Activated CD8-positive, alpha-beta T cell treated with anti-CD3 and anti-CD28 coated beads for 36 hours (primary cell): ENCODE measurements around the gene FGF5. TPM values are rescaled to one million over a fixed set of nuclear protein-coding genes. Genes with fewer than 3 reads are reported as not detected.
A peak's percentile ranks its signal among the peaks of the same experiment; 100 is the strongest.

ENCODE experiments used
- ATAC-seq: fragments of 200-7000 bp; cut with Tn5 transposase; one replicate; pipeline ENCODE4 v1.10.0; 2021; ENCODE audit warnings: mild to moderate bottlenecking, moderate library complexity
- CTCF ChIA-PET: fragments of 350-600 bp; sonication (Branson Sonifier 250); formaldehyde crosslinking; loops from one replicate; lab custom pipeline; 2021; ENCODE audit warnings: antibody characterized with exemption; lab: Charles Lee
- POLR2A ChIA-PET: fragments of 350-600 bp; sonication (Branson Sonifier 250); formaldehyde crosslinking; loops from one replicate; lab custom pipeline; 2021; ENCODE audit warnings: antibody characterized with exemption; lab: Charles Lee
- DNase-seq: peaks from one replicate; pipeline ENCODE4 v3.0.0-alpha.2; 2020
- H3K27ac Mint-ChIP-seq: one replicate; pipeline ENCODE4 v1.8.0; 2021; ENCODE audit warnings: mild to moderate bottlenecking, mixed read lengths
- H3K27me3 Mint-ChIP-seq: one replicate; pipeline ENCODE4 v1.8.0; 2021; ENCODE audit warnings: mixed read lengths
- H3K36me3 Mint-ChIP-seq: one replicate; pipeline ENCODE4 v1.8.0; 2021; ENCODE audit warnings: low read depth, mixed read lengths
- H3K4me1 Mint-ChIP-seq: one replicate; pipeline ENCODE4 v1.8.0; 2021; ENCODE audit warnings: low read depth, mixed read lengths
- H3K4me3 Mint-ChIP-seq: one replicate; pipeline ENCODE4 v1.8.0; 2021; ENCODE audit warnings: mild to moderate bottlenecking, moderate library complexity, mixed read lengths
- H3K9me3 Mint-ChIP-seq: one replicate; pipeline ENCODE4 v1.8.0; 2021; ENCODE audit warnings: mixed read lengths
- intact Hi-C: fragments of 100-400 bp; cut with micrococcal nuclease; formaldehyde crosslinking; loops from one replicate; pipeline ENCODE4 v1.10.0; 2022
- total RNA-seq, 2 experiments: library from RNA; stranded (reverse); gene quantifications; one replicate each; pipeline ENCODE4 v1.2.3, GENCODE V29; 2021
- TF ChIP-seq, protein P1 (sequence below): fragments of 200-600 bp; IDR thresholded peaks from one replicate; pipeline ENCODE4 v1.8.0; 2022; ENCODE audit warnings: antibody characterized with exemption, mild to moderate bottlenecking

Gene FGF5
- total RNA-seq, result not detected

- ATAC-seq (peak; percentile 78), DNase-seq (peak; percentile 51)
- ChIA-PET CTCF (no interaction called here), POLR2A (interaction anchor here (0.6 to 1.1 kb wide), 2 partner anchors 10 to 1651 kb away, joined by 3 read pairs; no protein-coding TSS in a partner anchor)
- Mint-ChIP-seq H3K27ac (no peak within 1 kb of the TSS), H3K36me3 (no peaks in the 10 kb centered on the region), H3K27me3 (peaks cover 76% of the 10 kb centered on the region), H3K4me1 (peaks cover 34% of the 10 kb centered on the region), H3K4me3 (peak within 1 kb of the TSS; percentile 65), H3K9me3 (no peaks in the 10 kb centered on the region)
- TF ChIP-seq, protein P1, sequence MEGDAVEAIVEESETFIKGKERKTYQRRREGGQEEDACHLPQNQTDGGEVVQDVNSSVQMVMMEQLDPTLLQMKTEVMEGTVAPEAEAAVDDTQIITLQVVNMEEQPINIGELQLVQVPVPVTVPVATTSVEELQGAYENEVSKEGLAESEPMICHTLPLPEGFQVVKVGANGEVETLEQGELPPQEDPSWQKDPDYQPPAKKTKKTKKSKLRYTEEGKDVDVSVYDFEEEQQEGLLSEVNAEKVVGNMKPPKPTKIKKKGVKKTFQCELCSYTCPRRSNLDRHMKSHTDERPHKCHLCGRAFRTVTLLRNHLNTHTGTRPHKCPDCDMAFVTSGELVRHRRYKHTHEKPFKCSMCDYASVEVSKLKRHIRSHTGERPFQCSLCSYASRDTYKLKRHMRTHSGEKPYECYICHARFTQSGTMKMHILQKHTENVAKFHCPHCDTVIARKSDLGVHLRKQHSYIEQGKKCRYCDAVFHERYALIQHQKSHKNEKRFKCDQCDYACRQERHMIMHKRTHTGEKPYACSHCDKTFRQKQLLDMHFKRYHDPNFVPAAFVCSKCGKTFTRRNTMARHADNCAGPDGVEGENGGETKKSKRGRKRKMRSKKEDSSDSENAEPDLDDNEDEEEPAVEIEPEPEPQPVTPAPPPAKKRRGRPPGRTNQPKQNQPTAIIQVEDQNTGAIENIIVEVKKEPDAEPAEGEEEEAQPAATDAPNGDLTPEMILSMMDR, result no peak
- intact Hi-C loops, result no loop called here
Observed at GRCh38 chr4:80266253-80266901, at the start of gene FGF5. TSS of gene FGF5 (plus strand) at chr4:80266664. CDS start at chr4:80266825, 161 bp downstream.

DNA sequence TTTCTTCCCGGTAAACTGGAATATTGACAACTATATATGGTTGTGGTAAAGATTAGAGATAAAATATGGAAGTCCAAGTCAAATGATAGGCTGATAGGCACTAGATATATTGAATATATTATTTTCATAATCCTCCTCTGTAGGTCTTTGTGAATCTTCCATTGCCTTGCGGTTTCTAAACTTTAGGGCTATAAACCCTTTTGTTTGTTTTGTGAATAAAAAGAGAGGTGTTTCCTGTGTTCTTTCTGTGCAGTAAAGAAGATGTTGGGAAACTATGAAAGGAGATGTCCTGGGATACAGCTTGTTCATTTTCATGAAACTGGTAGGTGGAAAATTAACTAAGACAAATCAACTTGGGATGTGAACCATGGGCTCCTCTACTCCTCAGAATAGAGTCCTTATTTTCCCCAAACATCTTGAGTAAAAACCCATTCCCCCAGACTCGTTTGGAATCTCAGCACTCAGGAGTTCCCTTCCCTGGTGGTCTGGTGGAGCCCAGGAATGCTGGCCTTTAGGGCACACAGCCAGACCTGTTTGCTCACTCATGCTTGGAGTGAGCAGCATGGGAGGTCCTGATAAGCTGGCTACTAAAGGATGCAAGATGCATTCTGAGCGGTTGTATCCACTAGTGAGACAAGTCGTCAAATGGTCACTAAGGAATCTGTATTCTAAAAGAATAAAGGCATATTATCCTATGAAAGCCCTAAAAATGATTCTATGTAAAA is 47.0 kb upstream of the FGF5 start:
- no peaks in the 10 kb centered on the region for H3K4me1 Mint-ChIP-seq
- intact Hi-C loops, result no loop called here
- no peaks in the 10 kb centered on the region for H3K36me3 Mint-ChIP-seq
- no peak overlapping the region for H3K27ac Mint-ChIP-seq
- H3K27me3 Mint-ChIP-seq, result peaks cover 25% of the 10 kb centered on the region
- ChIA-PET CTCF (interaction anchor here (0.9 to 2.1 kb wide), 11 partner anchors 7 to 1267 kb away, joined by 3 to 11 read pairs (median 4); no protein-coding TSS in a partner anchor), POLR2A (interaction anchor here (1.0 kb wide), 1 partner anchor 13 kb away, joined by 3 read pairs; no protein-coding TSS in a partner anchor)
- no peak for DNase-seq
- no peaks in the 10 kb centered on the region for H3K9me3 Mint-ChIP-seq
- H3K4me3 Mint-ChIP-seq, result no peak overlapping the region
- TF ChIP-seq, protein P1, result no peak
- no peak for ATAC-seq

DNA sequence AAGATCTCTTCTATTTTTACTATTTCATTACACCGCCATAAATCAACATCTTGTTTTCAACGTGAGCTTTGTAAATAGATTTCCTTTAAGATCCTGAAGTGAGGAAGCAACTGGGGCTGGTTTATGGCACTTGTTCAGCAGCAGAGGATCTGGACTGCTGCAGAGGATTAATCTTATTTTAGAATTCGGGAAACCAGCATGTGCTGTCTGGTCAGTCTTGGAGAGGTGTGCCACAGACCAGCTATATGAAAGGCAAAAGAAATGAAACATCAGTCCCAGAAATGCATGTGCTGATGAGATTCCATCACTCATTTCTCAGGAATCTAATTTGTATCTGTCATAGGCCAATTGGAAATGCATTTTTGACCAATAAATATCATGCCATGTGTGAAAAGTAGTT is 45.8 kb upstream of the FGF5 start:
- Mint-ChIP-seq H3K4me1 (no peaks in the 10 kb centered on the region), H3K27me3 (peaks cover 25% of the 10 kb centered on the region), H3K9me3 (no peaks in the 10 kb centered on the region), H3K4me3 (no peak overlapping the region), H3K36me3 (no peaks in the 10 kb centered on the region), H3K27ac (no peak overlapping the region)
- intact Hi-C loops, result no loop called here
- ATAC-seq (no peak), DNase-seq (no peak)
- POLR2A ChIA-PET, result no interaction called here
- TF ChIP-seq, protein P1, result no peak
- CTCF ChIA-PET, result interaction anchor here (0.6 to 2.1 kb wide), 9 partner anchors 9 to 1268 kb away, joined by 3 to 11 read pairs (median 6); no protein-coding TSS in a partner anchor

- no peaks in the 10 kb centered on the region for H3K36me3 Mint-ChIP-seq
Observed at GRCh38 chr4:80221161-80221560, 45.3 kb upstream of the FGF5 start.

More at GRCh38 chr4:80221161-80221560, 45.3 kb upstream of the FGF5 start:
- no peak overlapping the region for H3K27ac Mint-ChIP-seq
- H3K4me1 Mint-ChIP-seq, result no peaks in the 10 kb centered on the region
- intact Hi-C loops, result no loop called here
- DNase-seq (no peak), ATAC-seq (no peak)
- CTCF ChIA-PET, result interaction anchor here (1.2 to 2.1 kb wide), 5 partner anchors 9 to 303 kb away, joined by 3 to 11 read pairs (median 6); no protein-coding TSS in a partner anchor
- TF ChIP-seq, protein P1, result peak; percentile 25
- peaks cover 25% of the 10 kb centered on the region for H3K27me3 Mint-ChIP-seq
- no peaks in the 10 kb centered on the region for H3K9me3 Mint-ChIP-seq
- POLR2A ChIA-PET, result no interaction called here
- H3K4me3 Mint-ChIP-seq, result no peak overlapping the region
